Subcutaneous adipose tissue (tissue), 4 donors: ENCODE measurements around the gene PRPF18. TPM values are rescaled to one million over a fixed set of nuclear protein-coding genes. Genes with fewer than 3 reads are reported as not detected.

Experiments used
- CTCF ChIP-seq: fragments of 450-650 bp; IDR thresholded peaks from one replicate; pipeline ENCODE4 v1.5.1; 2016; ENCODE audit warnings: low read depth, mild to moderate bottlenecking, control low read depth, antibody characterized with exemption, moderate library complexity
- total RNA-seq, 4 donors: library from RNA; depleted of rRNA; stranded (reverse); fragments of >200 nt; gene quantifications; one replicate each; pipeline ENCODE4 v1.1.0, GENCODE V29; 2016

The PRPF18 gene
- total RNA-seq, 4 donors from 2014 or later = 22.1 to 31.0 (median 26.8) TPM

GRCh38 chr10:13617116-13617515 lies 30.4 kb downstream of the PRPF18 start:
- no peak for TF ChIP-seq CTCF

- no peak for TF ChIP-seq CTCF
These were observed 35.2 kb downstream of the PRPF18 start for GRCh38 chr10:13621931-13622330.

GRCh38 chr10:13624630-13625029 lies 37.9 kb downstream of the PRPF18 start:
- no peak for TF ChIP-seq CTCF

GRCh38 chr10:13627459-13628310 lies 40.9 kb downstream of the PRPF18 start:
- TF ChIP-seq CTCF = no peak

GRCh38 chr10:13628661-13629060 lies 41.9 kb downstream of the PRPF18 start:
- no peak for TF ChIP-seq CTCF

GRCh38 chr10:13629116-13629515 lies 42.4 kb downstream of the PRPF18 start:
- no peak for TF ChIP-seq CTCF

- no peak for TF ChIP-seq CTCF
These were observed 43.5 kb downstream of the PRPF18 start for GRCh38 chr10:13630231-13630630.
